SK-N-SH (cell line): Measurements from ENCODE around the gene PAK3. TPM values are rescaled to one million over a fixed set of nuclear protein-coding genes. Genes with fewer than 3 reads are reported as not detected.

ENCODE experiments used
- CTCF ChIA-PET: fragments of 300-600, 350-600 bp; formaldehyde crosslinking; extraction: SDS; loops from one replicate; lab custom pipeline; 2021; lab: Yijun Ruan, JAX
- POLR2A ChIA-PET: fragments of 350-600 bp; sonication (Branson Sonifier 250); formaldehyde crosslinking; extraction: SDS; loops from one replicate; lab custom pipeline; 2020; ENCODE audit warnings: antibody characterized with exemption, inconsistent platforms; lab: Yijun Ruan, JAX
- DNase-seq: peaks from one replicate; pipeline ENCODE4 v3.0.0; 2012
- H2AFZ ChIP-seq: fragments of 200-600 bp; sonication (generic); 2 replicates; pipeline ENCODE4 v1.8.1; 2016; ENCODE audit warnings: antibody characterized with exemption, mild to moderate bottlenecking, low read depth
- H3F3A ChIP-seq: fragments of 200-600 bp; sonication (generic); replicated peaks from 2 replicates; pipeline ENCODE3; 2016; ENCODE audit warnings: antibody characterized with exemption, mild to moderate bottlenecking; ENCODE audit not compliant: insufficient read depth
- H3K27ac ChIP-seq, 2 experiments: fragments of 200-500 bp in 1 of 2; fragments of 200-600 bp in 1 of 2; sonication (Bioruptor generic) in 1 of 2; sonication (generic), shearing (Covaris generic) in 1 of 2; 2 replicates each; pipeline versions ENCODE4 v1.5.1 to v1.6.1; 2014 to 2016; ENCODE audit warnings: low read depth in 2 of 2, inconsistent platforms in 1 of 2, low read length in 1 of 2, mild to moderate bottlenecking in 1 of 2, mixed read lengths in 1 of 2
- H3K27me3 ChIP-seq: fragments of 200-600 bp; sonication (generic), shearing (Covaris generic); 2 replicates; pipeline ENCODE4 v1.6.1; 2016; ENCODE audit warnings: mixed run types; ENCODE audit not compliant: insufficient read depth
- H3K36me3 ChIP-seq, 2 experiments: fragments of 200-500 bp in 1 of 2; fragments of 200-600 bp in 1 of 2; sonication (Bioruptor generic) in 1 of 2; sonication (generic) in 1 of 2; replicated peaks in 1 of 2; 2 replicates each; pipeline versions ENCODE3 to v1.5.1; 2014 to 2016; ENCODE audit warnings: low read length in 1 of 2, mild to moderate bottlenecking in 1 of 2; ENCODE audit not compliant: insufficient read depth in 2 of 2, control insufficient read depth in 1 of 2
- H3K4me1 ChIP-seq, 2 experiments: fragments of 200-500 bp in 1 of 2; fragments of 200-600 bp in 1 of 2; sonication (Bioruptor generic) in 1 of 2; sonication (generic), shearing (Covaris generic) in 1 of 2; 2 replicates each; pipeline versions ENCODE4 v1.5.1 to v1.6.1; 2014 to 2016; ENCODE audit warnings: low read depth in 1 of 2, low read length in 1 of 2, mixed run types in 1 of 2; ENCODE audit not compliant: insufficient read depth in 2 of 2, control insufficient read depth in 1 of 2
- H3K4me2 ChIP-seq: fragments of 200-600 bp; sonication (generic), shearing (Covaris generic); 2 replicates; pipeline ENCODE4 v1.6.1; 2017; ENCODE audit warnings: mixed run types
- H3K4me3 ChIP-seq, 2 experiments: fragments of 200-500 bp in 1 of 2; fragments of 200-600 bp in 1 of 2; sonication (Bioruptor generic) in 1 of 2; sonication (generic), shearing (Covaris generic) in 1 of 2; 2 replicates each; pipeline versions ENCODE4 v1.5.1 to v1.8.1; 2014 to 2016; ENCODE audit warnings: low read depth in 2 of 2, inconsistent platforms in 1 of 2, low read length in 1 of 2, mild to moderate bottlenecking in 1 of 2, mixed read lengths in 1 of 2, moderate library complexity in 1 of 2
- H3K79me2 ChIP-seq: fragments of 200-600 bp; sonication (generic); 2 replicates; pipeline ENCODE4 v1.8.1; 2017; ENCODE audit warnings: mild to moderate bottlenecking; ENCODE audit not compliant: insufficient read depth
- H3K9ac ChIP-seq: fragments of 200-600 bp; sonication (generic); 2 replicates; pipeline ENCODE4 v1.6.1; 2017; ENCODE audit warnings: mixed run types
- H3K9me2 ChIP-seq: fragments of 200-600 bp; sonication (generic); 2 replicates; pipeline ENCODE4 v1.6.1; 2017; ENCODE audit warnings: mixed run types
- H3K9me3 ChIP-seq: fragments of 200-600 bp; sonication (generic); 2 replicates; pipeline ENCODE4 v1.6.1; 2017; ENCODE audit warnings: mixed run types, mild to moderate bottlenecking, moderate library complexity
- H4K20me1 ChIP-seq: fragments of 200-600 bp; sonication (generic); 2 replicates; pipeline ENCODE4 v1.6.1; 2017; ENCODE audit warnings: mild to moderate bottlenecking, mixed run types; ENCODE audit not compliant: insufficient read depth
- ELF1 ChIP-seq: IDR thresholded peaks from 2 replicates; pipeline ENCODE4 v1.4.0; 2012
- EP300 ChIP-seq, 2 experiments: IDR thresholded peaks; 2 replicates each; pipeline versions ENCODE4 v1.4.0 to v1.6.1; 2012; ENCODE audit warnings: borderline replicate concordance in 1 of 2, low read depth in 1 of 2, low read length in 1 of 2
- FOSL2 ChIP-seq: IDR thresholded peaks from 2 replicates; pipeline ENCODE4 v1.4.0; 2012; ENCODE audit warnings: low read depth, mild to moderate bottlenecking, moderate library complexity, borderline replicate concordance
- FOXJ3 ChIP-seq: sonication (generic); formaldehyde crosslinking; IDR thresholded peaks from 2 replicates; pipeline ENCODE4 v1.5.1; 2020; ENCODE audit warnings: mild to moderate bottlenecking, missing genetic modification reagents
- GATA2 ChIP-seq: sonication (generic); formaldehyde crosslinking; IDR thresholded peaks from 2 replicates; pipeline ENCODE4 v1.5.0; 2020; ENCODE audit warnings: mild to moderate bottlenecking, missing genetic modification reagents
- JUND ChIP-seq: IDR thresholded peaks from 2 replicates; pipeline ENCODE4 v1.4.0; 2012
- MEF2A ChIP-seq: IDR thresholded peaks from 2 replicates; pipeline ENCODE4 v1.4.0; 2012; ENCODE audit warnings: low read depth, borderline replicate concordance
- NFIC ChIP-seq: IDR thresholded peaks from 2 replicates; pipeline ENCODE4 v1.4.0; 2012; ENCODE audit warnings: borderline replicate concordance
- POLR2AphosphoS5 ChIP-seq: IDR thresholded peaks from 2 replicates; pipeline ENCODE4 v1.6.1; 2012; ENCODE audit warnings: low read depth, low read length
- RAD21 ChIP-seq: IDR thresholded peaks from 2 replicates; pipeline ENCODE4 v1.6.1; 2012; ENCODE audit warnings: mild to moderate bottlenecking, low read length
- RFX5 ChIP-seq: IDR thresholded peaks from 2 replicates; pipeline ENCODE4 v1.6.1; 2012; ENCODE audit warnings: mild to moderate bottlenecking, improper control_type of control experiment, low read length
- RXRA ChIP-seq: IDR thresholded peaks from 2 replicates; pipeline ENCODE4 v1.4.0; 2012; ENCODE audit warnings: low read depth, mild to moderate bottlenecking, borderline replicate concordance
- SIN3A ChIP-seq: IDR thresholded peaks from 2 replicates; pipeline ENCODE4 v1.6.1; 2012; ENCODE audit warnings: low read depth, mild to moderate bottlenecking, low read length, moderate library complexity, borderline replicate concordance
- TEAD4 ChIP-seq: IDR thresholded peaks from 2 replicates; pipeline ENCODE4 v1.4.0; 2012; ENCODE audit warnings: mild to moderate bottlenecking, borderline replicate concordance; ENCODE audit not compliant: insufficient read depth
- YY1 ChIP-seq: IDR thresholded peaks from 2 replicates; pipeline ENCODE4 v1.4.0; 2012; ENCODE audit warnings: low read depth, mild to moderate bottlenecking
- WGBS: methylation state at CpG from one replicate; pipeline ENCODE4 v1.1.6; 2017; ENCODE audit warnings: low lambda C conversion rate; 5-methylcytosine and 5-hydroxymethylcytosine counted together
- polyA plus RNA-seq, 3 experiments: library from polyadenylated mRNA; depleted of rRNA; stranded (reverse); fragments of >200 nt; gene quantifications; 2 replicates each; pipeline ENCODE4 v1.2.3, GENCODE V29; 2012
- TF ChIP-seq, protein P1 (sequence below): fragments of 150-350 bp; IDR thresholded peaks from 2 replicates; pipeline ENCODE4 v1.6.1; 2016; ENCODE audit warnings: mild to moderate bottlenecking, low read depth, low read length
- TF ChIP-seq, protein P2 (sequence below): fragments of 200-600 bp; sonication (generic); IDR thresholded peaks from 2 replicates; pipeline ENCODE4 v1.6.1; 2017; ENCODE audit warnings: antibody characterized with exemption, mild to moderate bottlenecking, moderate library complexity
- TF ChIP-seq, protein P3 (sequence below): IDR thresholded peaks from 2 replicates; pipeline ENCODE4 v1.4.0; 2012; ENCODE audit warnings: low read depth, borderline replicate concordance
- TF ChIP-seq, protein P4 (sequence below): IDR thresholded peaks from 2 replicates; pipeline ENCODE4 v1.4.0; 2012; ENCODE audit warnings: low read depth
- TF ChIP-seq, protein P5 (sequence below): IDR thresholded peaks from 2 replicates; pipeline ENCODE4; 2012

The PAK3 gene
- 0.23 and 0.63 TPM in 2 replicates for polyA plus RNA-seq (2012; rRNA removed)
- polyA plus RNA-seq (2012; cell fraction: cytosol; rRNA removed) = 0.24 and 0.30 TPM in 2 replicates
- polyA plus RNA-seq (2012; cell fraction: nucleus; rRNA removed) = 0.53 and 1.1 TPM in 2 replicates

DNA sequence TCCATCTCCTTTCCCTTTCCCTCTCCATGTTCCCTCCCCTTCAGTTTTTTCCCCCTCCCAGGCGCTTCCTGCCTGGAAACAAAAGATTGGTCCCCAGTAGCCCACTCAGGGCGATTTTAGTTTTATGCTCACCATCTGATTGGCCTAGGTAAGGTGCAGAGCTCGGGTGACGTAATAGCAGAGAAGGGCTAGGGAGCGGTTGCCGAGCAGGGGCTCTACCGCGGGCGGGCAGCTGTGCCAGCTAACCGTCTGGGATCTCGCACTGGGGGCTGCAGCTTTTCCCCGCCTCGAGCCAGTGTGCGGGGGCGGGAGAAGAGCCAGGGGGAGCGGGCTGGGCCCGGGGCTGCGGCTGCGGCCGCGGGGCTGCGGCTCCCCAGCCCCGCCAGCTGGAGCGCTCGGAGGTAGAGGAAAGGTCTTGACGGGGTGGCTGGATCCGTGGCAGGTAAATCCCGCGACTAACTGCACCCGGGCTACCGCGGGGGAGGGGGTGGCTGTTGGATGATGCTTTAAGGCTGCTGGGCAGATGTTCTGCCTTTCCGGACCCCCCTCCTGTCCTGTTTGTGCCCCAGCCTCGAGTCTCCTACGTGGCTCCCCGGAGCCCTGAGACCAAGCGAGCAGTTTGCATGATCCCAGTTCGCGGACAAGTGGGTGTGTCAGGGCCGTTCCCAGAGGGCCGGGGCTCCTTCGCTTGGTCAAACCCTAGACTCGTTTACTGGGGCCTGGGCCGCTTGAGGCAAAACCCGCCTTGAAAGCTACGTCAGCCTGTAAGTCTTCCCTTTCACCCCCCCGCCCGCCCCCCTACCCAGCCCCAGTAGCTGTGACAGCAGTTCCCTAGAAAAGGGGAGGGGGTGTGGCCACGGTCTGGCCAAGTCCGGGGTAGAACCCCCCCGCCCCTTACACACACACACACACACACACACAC lies at the start of gene PAK3:
Gene PAK3, plus strand, starts transcription at position 218 of the 922 bp plus-strand sequence. CDS start 26,913 bp downstream, outside the sequence.
- peak within 1 kb of the TSS in 1 of 2 experiments; percentile 76; a peak in 2 of 4 replicates for H3K27ac ChIP-seq
- no peaks in the 10 kb centered on the region for H3K79me2 ChIP-seq
- H2AFZ ChIP-seq = peak within 1 kb of the TSS; percentile 73
- POLR2A ChIA-PET = no interaction called here
- no peaks in the 10 kb centered on the region for H3F3A ChIP-seq
- H3K4me1 ChIP-seq = peaks cover 0 to 15% of the 10 kb centered on the region in 2 experiments; a peak in 1 of 4 replicates
- H3K9ac ChIP-seq = no peak within 1 kb of the TSS
- no peaks in the 10 kb centered on the region for H3K36me3 ChIP-seq
- TF ChIP-seq RAD21 (no peak), NFIC (no peak), RFX5 (peak; percentile 96), TEAD4 (no peak), EP300 (IDR thresholded peaks at IDR 0.05; ENCODE audit: borderline replicate concordance in 1 of 2, low read depth in 1 of 2, low read length in 1 of 2) (peak in 1 of 2 experiments; percentile 46; a peak in 1 of 4 replicates)
- TF ChIP-seq, all 33 proteins: peak for 2
- peak within 1 kb of the TSS; percentile 59 to 61 for H3K4me3 ChIP-seq
- H3K4me2 ChIP-seq = peak within 1 kb of the TSS; percentile 78
- H3K9me3 ChIP-seq = no peaks in the 10 kb centered on the region
- no peaks in the 10 kb centered on the region for H4K20me1 ChIP-seq
- WGBS = 7% methylated on average over 24 of the region's 51 CpGs
- H3K9me2 ChIP-seq = no peaks in the 10 kb centered on the region
- peak; percentile 79 for DNase-seq
- H3K27me3 ChIP-seq = peaks cover 19% of the 10 kb centered on the region
- CTCF ChIA-PET = interaction anchor here (1.3 kb wide), 1 partner anchor 51 kb away, joined by 4 read pairs; no protein-coding TSS in a partner anchor

DNA sequence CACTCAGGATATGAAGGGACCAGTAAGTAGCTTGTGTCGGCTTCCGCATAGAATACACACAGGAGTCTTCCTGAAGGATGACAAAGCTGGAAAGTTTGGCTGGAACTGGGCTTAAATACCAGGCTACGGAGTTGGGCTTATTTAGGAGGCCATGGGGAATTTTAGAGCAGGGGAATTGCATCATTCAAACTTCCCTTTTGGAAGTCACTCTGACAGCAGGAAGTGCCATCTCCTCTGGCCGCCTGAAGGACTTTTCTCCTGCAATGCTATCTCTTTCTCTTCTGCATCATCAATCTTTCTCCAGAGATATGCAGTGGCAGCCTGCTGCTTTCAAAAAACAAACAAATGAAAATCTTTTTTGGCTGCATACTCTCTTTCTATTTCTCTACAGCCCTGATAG lies 48.4 kb upstream of the PAK3 start:
- Histone ChIP-seq H3K9me2 (no peaks in the 10 kb centered on the region), H3K79me2 (no peaks in the 10 kb centered on the region), H3K9ac (no peak overlapping the region), H3K9me3 (no peaks in the 10 kb centered on the region), H3K4me2 (no peak overlapping the region), H3K27ac (no peak overlapping the region), H2AFZ (no peak overlapping the region), H3K27me3 (no peaks in the 10 kb centered on the region; the same call in 1 of the 2 replicates), H3K4me1 (no peaks in the 10 kb centered on the region), H3K36me3 (no peaks in the 10 kb centered on the region), H4K20me1 (no peaks in the 10 kb centered on the region), H3K4me3 (no peak overlapping the region), H3F3A (no peaks in the 10 kb centered on the region)
- CTCF ChIA-PET = no interaction called here
- no peak for DNase-seq
- TF ChIP-seq, protein P1, sequence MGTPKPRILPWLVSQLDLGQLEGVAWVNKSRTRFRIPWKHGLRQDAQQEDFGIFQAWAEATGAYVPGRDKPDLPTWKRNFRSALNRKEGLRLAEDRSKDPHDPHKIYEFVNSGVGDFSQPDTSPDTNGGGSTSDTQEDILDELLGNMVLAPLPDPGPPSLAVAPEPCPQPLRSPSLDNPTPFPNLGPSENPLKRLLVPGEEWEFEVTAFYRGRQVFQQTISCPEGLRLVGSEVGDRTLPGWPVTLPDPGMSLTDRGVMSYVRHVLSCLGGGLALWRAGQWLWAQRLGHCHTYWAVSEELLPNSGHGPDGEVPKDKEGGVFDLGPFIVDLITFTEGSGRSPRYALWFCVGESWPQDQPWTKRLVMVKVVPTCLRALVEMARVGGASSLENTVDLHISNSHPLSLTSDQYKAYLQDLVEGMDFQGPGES = no peak
- TF ChIP-seq EP300 (IDR thresholded peaks at IDR 0.05; ENCODE audit: borderline replicate concordance in 1 of 2, low read depth in 1 of 2, low read length in 1 of 2) (no peak), JUND (no peak), SIN3A (no peak), POLR2AphosphoS5 (no peak), ELF1 (no peak), GATA2 (CRISPR knock-in tag) (no peak), NFIC (no peak), RXRA (no peak), TEAD4 (no peak), FOXJ3 (CRISPR knock-in tag) (no peak), MEF2A (no peak), FOSL2 (no peak), YY1 (no peak), RFX5 (no peak)
- TF ChIP-seq, protein P2, sequence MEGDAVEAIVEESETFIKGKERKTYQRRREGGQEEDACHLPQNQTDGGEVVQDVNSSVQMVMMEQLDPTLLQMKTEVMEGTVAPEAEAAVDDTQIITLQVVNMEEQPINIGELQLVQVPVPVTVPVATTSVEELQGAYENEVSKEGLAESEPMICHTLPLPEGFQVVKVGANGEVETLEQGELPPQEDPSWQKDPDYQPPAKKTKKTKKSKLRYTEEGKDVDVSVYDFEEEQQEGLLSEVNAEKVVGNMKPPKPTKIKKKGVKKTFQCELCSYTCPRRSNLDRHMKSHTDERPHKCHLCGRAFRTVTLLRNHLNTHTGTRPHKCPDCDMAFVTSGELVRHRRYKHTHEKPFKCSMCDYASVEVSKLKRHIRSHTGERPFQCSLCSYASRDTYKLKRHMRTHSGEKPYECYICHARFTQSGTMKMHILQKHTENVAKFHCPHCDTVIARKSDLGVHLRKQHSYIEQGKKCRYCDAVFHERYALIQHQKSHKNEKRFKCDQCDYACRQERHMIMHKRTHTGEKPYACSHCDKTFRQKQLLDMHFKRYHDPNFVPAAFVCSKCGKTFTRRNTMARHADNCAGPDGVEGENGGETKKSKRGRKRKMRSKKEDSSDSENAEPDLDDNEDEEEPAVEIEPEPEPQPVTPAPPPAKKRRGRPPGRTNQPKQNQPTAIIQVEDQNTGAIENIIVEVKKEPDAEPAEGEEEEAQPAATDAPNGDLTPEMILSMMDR = no peak
- TF ChIP-seq, protein P3, sequence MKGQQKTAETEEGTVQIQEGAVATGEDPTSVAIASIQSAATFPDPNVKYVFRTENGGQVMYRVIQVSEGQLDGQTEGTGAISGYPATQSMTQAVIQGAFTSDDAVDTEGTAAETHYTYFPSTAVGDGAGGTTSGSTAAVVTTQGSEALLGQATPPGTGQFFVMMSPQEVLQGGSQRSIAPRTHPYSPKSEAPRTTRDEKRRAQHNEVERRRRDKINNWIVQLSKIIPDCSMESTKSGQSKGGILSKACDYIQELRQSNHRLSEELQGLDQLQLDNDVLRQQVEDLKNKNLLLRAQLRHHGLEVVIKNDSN = no peak
- TF ChIP-seq, protein P4, sequence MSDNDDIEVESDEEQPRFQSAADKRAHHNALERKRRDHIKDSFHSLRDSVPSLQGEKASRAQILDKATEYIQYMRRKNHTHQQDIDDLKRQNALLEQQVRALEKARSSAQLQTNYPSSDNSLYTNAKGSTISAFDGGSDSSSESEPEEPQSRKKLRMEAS = no peak
- TF ChIP-seq, protein P5, sequence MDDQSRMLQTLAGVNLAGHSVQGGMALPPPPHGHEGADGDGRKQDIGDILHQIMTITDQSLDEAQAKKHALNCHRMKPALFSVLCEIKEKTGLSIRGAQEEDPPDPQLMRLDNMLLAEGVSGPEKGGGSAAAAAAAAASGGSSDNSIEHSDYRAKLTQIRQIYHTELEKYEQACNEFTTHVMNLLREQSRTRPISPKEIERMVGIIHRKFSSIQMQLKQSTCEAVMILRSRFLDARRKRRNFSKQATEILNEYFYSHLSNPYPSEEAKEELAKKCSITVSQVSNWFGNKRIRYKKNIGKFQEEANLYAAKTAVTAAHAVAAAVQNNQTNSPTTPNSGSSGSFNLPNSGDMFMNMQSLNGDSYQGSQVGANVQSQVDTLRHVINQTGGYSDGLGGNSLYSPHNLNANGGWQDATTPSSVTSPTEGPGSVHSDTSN = no peak
- WGBS = 36% methylated on average over 4 of the region's 4 CpGs
- POLR2A ChIA-PET = no interaction called here
